Activated gamma-delta T cell (primary cell): ENCODE measurements around the gene KRT12.
"Not testable (repeated sequence)": the region's sequence is repeated elsewhere in the genome, so short reads cannot be mapped to it uniquely, and the experiment has no call there.

Experiments used
- DNase-seq: peaks from one replicate; lab custom pipeline; 2025; lab: John Stamatoyannopoulos, UW

The KRT12 gene

GRCh38 chr17:40814657-40815056, 52.4 kb downstream of the KRT12 start:
- DNase-seq = not testable (repeated sequence)

- no peak for DNase-seq
Observed at GRCh38 chr17:40813804-40814203, 53.2 kb downstream of the KRT12 start.

GRCh38 chr17:40812639-40813038, 54.4 kb downstream of the KRT12 start:
- no peak for DNase-seq
